DND-41 (cell line): ENCODE data around the gene KCNK4.
A peak's percentile ranks its signal among the peaks of the same experiment; 100 is the strongest.

Experiments used
- ATAC-seq: fragments of 200-7000 bp; cut with Tn5 transposase; 3 replicates; pipeline ENCODE4 v1.9.1; 2021; ENCODE audit warnings: low read depth; ENCODE audit not compliant: insufficient read depth
- DNase-seq: peaks from one replicate; pipeline ENCODE4 v3.0.0-alpha.2; 2020
- H2AFZ ChIP-seq: 2 replicates; pipeline ENCODE4 v1.6.0; 2012; ENCODE audit warnings: low read depth, low read length
- H3K27ac ChIP-seq: 2 replicates; pipeline ENCODE4 v1.5.1; 2012; ENCODE audit warnings: low read length, inconsistent platforms
- H3K27me3 ChIP-seq: fragments of 200-600 bp; sonication (generic); 2 replicates; pipeline ENCODE4 v1.6.0; 2012; ENCODE audit warnings: low read length, mild to moderate bottlenecking, inconsistent platforms; ENCODE audit not compliant: insufficient read depth, poor library complexity
- H3K36me3 ChIP-seq: 2 replicates; pipeline ENCODE4 v1.5.1; 2012; ENCODE audit warnings: low read length, inconsistent platforms; ENCODE audit not compliant: insufficient read depth
- H3K4me1 ChIP-seq: 2 replicates; pipeline ENCODE4 v1.5.1; 2012; ENCODE audit warnings: mild to moderate bottlenecking, low read length; ENCODE audit not compliant: insufficient read depth
- H3K4me2 ChIP-seq: 2 replicates; pipeline ENCODE4 v1.6.0; 2012; ENCODE audit warnings: mild to moderate bottlenecking, moderate library complexity, low read length, inconsistent platforms; ENCODE audit not compliant: insufficient read depth
- H3K4me3 ChIP-seq, 2 experiments: fragments of 200-600 bp in 1 of 2; shearing (Covaris generic) in 1 of 2; 2 replicates each; pipeline ENCODE4 v1.5.1; 2012 to 2016; ENCODE audit warnings: inconsistent platforms in 2 of 2, low read length in 2 of 2, mild to moderate bottlenecking in 2 of 2, low read depth in 1 of 2, moderate library complexity in 1 of 2
- H3K79me2 ChIP-seq: 2 replicates; pipeline ENCODE4 v1.6.0; 2012; ENCODE audit warnings: low read length, inconsistent platforms; ENCODE audit not compliant: insufficient read depth
- H3K9ac ChIP-seq: 2 replicates; pipeline ENCODE4 v1.6.0; 2012; ENCODE audit warnings: low read depth, mild to moderate bottlenecking, inconsistent platforms, low read length, moderate library complexity
- H3K9me3 ChIP-seq: 2 replicates; pipeline ENCODE4 v1.5.1; 2012; ENCODE audit warnings: low read length, moderate library complexity, mild to moderate bottlenecking, inconsistent platforms; ENCODE audit not compliant: insufficient read depth, severe bottlenecking
- H4K20me1 ChIP-seq: 2 replicates; pipeline ENCODE4 v1.6.0; 2012; ENCODE audit warnings: low read length; ENCODE audit not compliant: insufficient read depth
- EZH2 ChIP-seq: IDR thresholded peaks from 3 replicates; pipeline ENCODE4 v1.6.1; 2012; ENCODE audit warnings: borderline replicate concordance, low read depth, mild to moderate bottlenecking, moderate library complexity, low read length, inconsistent platforms; ENCODE audit not compliant: severe bottlenecking
- TF ChIP-seq, protein P1 (sequence below): IDR thresholded peaks from 2 replicates; pipeline ENCODE4 v1.5.1; 2012; ENCODE audit warnings: borderline replicate concordance, low read length, moderate library complexity, mild to moderate bottlenecking; ENCODE audit not compliant: poor library complexity, severe bottlenecking; ENCODE audit errors: extremely low read depth

KCNK4 gene

DNA sequence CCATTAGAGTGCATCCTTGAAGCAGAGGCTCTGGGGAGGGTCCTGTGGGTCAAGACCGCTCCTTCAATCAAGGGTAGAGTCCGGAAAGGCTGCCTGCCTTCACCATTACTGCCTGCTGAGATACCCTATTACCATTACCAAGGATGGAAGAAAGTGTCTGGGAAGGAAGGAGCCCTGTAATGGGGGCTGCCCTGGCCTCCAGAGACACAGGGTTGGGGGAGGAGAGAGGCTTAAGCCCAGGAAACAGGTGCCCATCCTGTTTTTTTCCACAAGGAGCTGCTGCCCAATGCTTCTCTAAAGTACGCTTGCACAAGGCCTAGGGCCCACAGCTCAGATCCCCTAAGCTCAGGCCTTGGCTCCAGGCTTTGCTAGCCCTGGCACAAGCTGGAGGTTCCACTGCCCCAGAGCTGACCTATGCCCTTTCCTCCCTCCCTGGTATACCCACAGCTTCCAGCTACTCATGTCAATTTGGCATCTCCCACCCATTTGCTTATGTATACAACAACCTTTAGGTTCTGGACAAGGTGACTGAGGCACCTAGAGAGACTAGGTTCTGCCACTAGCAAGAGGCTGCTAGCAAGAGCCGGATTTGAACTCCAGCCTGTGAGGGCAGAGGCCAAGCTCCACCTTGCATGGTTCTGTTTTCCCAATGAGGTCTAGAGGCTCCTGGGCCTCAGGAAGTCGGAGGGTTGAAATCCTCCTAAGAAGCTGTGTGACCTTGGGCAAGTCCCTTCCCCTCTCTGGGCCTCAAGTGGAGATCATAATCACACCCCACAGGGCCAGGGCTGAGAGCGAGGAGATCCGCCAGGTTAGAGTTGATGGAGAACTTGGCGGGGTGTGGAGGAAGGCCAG is 41.3 kb upstream of the KCNK4 start:
- ATAC-seq (no peak), DNase-seq (no peak)
- no peaks in the 10 kb centered on the region for H3K9me3 ChIP-seq
- no peak overlapping the region for H3K4me2 ChIP-seq
- TF ChIP-seq, protein P1, sequence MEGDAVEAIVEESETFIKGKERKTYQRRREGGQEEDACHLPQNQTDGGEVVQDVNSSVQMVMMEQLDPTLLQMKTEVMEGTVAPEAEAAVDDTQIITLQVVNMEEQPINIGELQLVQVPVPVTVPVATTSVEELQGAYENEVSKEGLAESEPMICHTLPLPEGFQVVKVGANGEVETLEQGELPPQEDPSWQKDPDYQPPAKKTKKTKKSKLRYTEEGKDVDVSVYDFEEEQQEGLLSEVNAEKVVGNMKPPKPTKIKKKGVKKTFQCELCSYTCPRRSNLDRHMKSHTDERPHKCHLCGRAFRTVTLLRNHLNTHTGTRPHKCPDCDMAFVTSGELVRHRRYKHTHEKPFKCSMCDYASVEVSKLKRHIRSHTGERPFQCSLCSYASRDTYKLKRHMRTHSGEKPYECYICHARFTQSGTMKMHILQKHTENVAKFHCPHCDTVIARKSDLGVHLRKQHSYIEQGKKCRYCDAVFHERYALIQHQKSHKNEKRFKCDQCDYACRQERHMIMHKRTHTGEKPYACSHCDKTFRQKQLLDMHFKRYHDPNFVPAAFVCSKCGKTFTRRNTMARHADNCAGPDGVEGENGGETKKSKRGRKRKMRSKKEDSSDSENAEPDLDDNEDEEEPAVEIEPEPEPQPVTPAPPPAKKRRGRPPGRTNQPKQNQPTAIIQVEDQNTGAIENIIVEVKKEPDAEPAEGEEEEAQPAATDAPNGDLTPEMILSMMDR, result no peak
- no peak for TF ChIP-seq EZH2
- no peak overlapping the region for H3K4me3 ChIP-seq
- no peak overlapping the region for H3K9ac ChIP-seq
- peaks cover 22% of the 10 kb centered on the region for H3K79me2 ChIP-seq
- no peak overlapping the region for H3K27ac ChIP-seq
- H3K36me3 ChIP-seq, result peaks cover 10% of the 10 kb centered on the region
- H3K27me3 ChIP-seq, result no peaks in the 10 kb centered on the region
- peaks cover 44% of the 10 kb centered on the region for H3K4me1 ChIP-seq
- H2AFZ ChIP-seq, result no peak overlapping the region
- peaks cover 17% of the 10 kb centered on the region for H4K20me1 ChIP-seq

DNA sequence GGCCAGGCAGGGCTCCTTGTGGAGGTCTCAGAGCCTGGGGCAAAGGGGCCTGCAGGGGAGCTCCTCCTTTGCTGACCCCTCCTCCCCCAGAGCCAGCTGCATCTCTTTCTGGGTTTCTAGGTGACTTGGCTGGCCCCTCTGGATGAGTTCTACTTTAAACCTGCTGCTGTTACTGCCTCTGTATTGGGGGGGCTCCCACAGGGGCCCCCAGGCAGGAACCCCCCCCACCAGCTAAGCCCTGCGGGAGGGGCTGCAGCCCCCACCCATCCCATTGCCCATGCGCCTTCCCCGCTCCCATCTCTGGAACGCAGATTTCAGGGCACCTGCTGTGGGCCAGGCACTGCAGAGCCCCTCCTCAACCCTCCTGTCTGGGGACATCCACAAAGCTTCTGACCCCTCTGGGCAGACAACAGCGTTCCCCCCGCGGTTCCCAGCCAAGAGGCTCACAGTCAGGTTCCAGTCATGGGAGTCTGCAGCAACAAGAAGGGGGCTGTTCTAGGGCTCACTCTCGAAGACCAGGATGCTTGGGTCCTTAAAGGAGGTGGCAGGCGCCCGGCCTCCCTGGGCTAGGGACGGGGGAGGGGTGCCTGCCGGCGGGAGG is 40.6 kb upstream of the KCNK4 start:
- Histone ChIP-seq H3K27ac (peak overlapping the region; percentile 63; the same call in 1 of the 2 replicates), H3K9me3 (no peaks in the 10 kb centered on the region)
- DNase-seq, result no peak

DNA sequence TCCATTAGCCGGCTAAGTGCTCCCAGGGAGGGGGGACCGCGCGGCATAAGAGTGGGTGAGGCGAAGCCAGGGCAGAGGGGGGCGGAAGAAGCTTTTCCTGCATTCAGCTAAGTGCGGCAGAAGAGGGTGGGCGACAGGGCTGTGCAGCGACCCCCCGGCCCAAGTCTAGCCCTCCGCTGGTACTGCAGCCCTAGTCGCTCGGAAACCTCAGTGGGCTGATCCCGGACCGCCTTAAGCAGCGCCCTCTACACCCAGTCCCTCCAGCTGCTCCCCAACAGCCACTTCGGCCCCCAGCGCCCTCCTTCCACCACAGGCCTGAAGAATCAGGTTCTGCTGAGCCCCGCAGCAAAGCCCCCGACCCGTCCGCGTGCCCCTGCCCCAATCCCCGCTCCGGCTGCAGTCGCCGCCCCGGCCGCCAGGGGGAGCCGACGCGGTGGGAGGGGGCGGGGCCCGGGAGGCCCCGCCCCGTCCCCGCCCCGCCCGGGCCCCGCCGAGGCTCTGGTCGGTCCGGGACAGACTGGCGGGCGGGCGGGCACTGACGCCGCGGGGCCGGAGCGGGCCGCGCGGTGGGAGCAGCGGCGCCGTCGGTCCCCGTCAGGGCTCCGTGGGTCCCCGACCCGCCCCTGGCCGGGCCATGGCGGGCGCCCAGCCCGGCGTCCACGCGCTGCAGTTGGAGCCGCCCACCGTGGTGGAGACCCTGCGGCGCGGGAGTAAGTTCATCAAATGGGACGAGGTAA is 39.9 kb upstream of the KCNK4 start, which contains the start of gene PLCB3:
TSS of gene PLCB3 (plus strand) at position 515 of the 737 bp plus-strand sequence. CDS start at position 635, 120 bp downstream.
- Histone ChIP-seq H3K4me3 (peak within 1 kb of the TSS; percentile 64 to 77; a peak in 3 of 4 replicates), H3K36me3 (peaks cover 17% of the 10 kb centered on the region), H3K9ac (peak within 1 kb of the TSS; percentile 69), H3K27ac (peak within 1 kb of the TSS; percentile 65), H3K4me1 (peaks cover 32% of the 10 kb centered on the region), H3K9me3 (no peaks in the 10 kb centered on the region), H3K79me2 (peaks cover 8% of the 10 kb centered on the region), H3K27me3 (no peaks in the 10 kb centered on the region), H2AFZ (peak within 1 kb of the TSS; percentile 97), H4K20me1 (peaks cover 7% of the 10 kb centered on the region; the same call in 1 of the 2 replicates), H3K4me2 (peak within 1 kb of the TSS; percentile 99)
- TF ChIP-seq, protein P1, result peak; percentile 76
- TF ChIP-seq EZH2, result no peak
- DNase-seq (peak; percentile 68), ATAC-seq (peak; percentile 56)

More for the DNA sequence above, 40.6 kb upstream of the KCNK4 start:
- Histone ChIP-seq H2AFZ (peak overlapping the region; percentile 97), H3K4me1 (peaks cover 37% of the 10 kb centered on the region), H3K4me2 (peak overlapping the region; percentile 99), H3K9ac (peak overlapping the region; percentile 69), H4K20me1 (peaks cover 10% of the 10 kb centered on the region; the same call in 1 of the 2 replicates), H3K27me3 (no peaks in the 10 kb centered on the region), H3K79me2 (peaks cover 14% of the 10 kb centered on the region), H3K4me3 (peak overlapping the region; percentile 14 to 77; a peak in 3 of 4 replicates), H3K36me3 (peaks cover 11% of the 10 kb centered on the region)
- no peak for TF ChIP-seq EZH2
- TF ChIP-seq, protein P1, result no peak
- ATAC-seq, result no peak
